SK-N-SH (cell line): ENCODE data around the gene BMPR1B. TPM values are rescaled to one million over a fixed set of nuclear protein-coding genes. Genes with fewer than 3 reads are reported as not detected.

Experiments used
- CTCF ChIA-PET: fragments of 300-600, 350-600 bp; formaldehyde crosslinking; extraction: SDS; loops from one replicate; lab custom pipeline; 2021; lab: Yijun Ruan, JAX
- POLR2A ChIA-PET: fragments of 350-600 bp; sonication (Branson Sonifier 250); formaldehyde crosslinking; extraction: SDS; loops from one replicate; lab custom pipeline; 2020; ENCODE audit warnings: antibody characterized with exemption, inconsistent platforms; lab: Yijun Ruan, JAX
- DNase-seq: peaks from one replicate; pipeline ENCODE4 v3.0.0; 2012
- H2AFZ ChIP-seq: fragments of 200-600 bp; sonication (generic); 2 replicates; pipeline ENCODE4 v1.8.1; 2016; ENCODE audit warnings: antibody characterized with exemption, mild to moderate bottlenecking, low read depth
- H3F3A ChIP-seq: fragments of 200-600 bp; sonication (generic); replicated peaks from 2 replicates; pipeline ENCODE3; 2016; ENCODE audit warnings: antibody characterized with exemption, mild to moderate bottlenecking; ENCODE audit not compliant: insufficient read depth
- H3K27ac ChIP-seq, 2 experiments: fragments of 200-500 bp in 1 of 2; fragments of 200-600 bp in 1 of 2; sonication (Bioruptor generic) in 1 of 2; sonication (generic), shearing (Covaris generic) in 1 of 2; 2 replicates each; pipeline versions ENCODE4 v1.5.1 to v1.6.1; 2014 to 2016; ENCODE audit warnings: low read depth in 2 of 2, inconsistent platforms in 1 of 2, low read length in 1 of 2, mild to moderate bottlenecking in 1 of 2, mixed read lengths in 1 of 2
- H3K27me3 ChIP-seq: fragments of 200-600 bp; sonication (generic), shearing (Covaris generic); 2 replicates; pipeline ENCODE4 v1.6.1; 2016; ENCODE audit warnings: mixed run types; ENCODE audit not compliant: insufficient read depth
- H3K36me3 ChIP-seq, 2 experiments: fragments of 200-500 bp in 1 of 2; fragments of 200-600 bp in 1 of 2; sonication (Bioruptor generic) in 1 of 2; sonication (generic) in 1 of 2; replicated peaks in 1 of 2; 2 replicates each; pipeline versions ENCODE3 to v1.5.1; 2014 to 2016; ENCODE audit warnings: low read length in 1 of 2, mild to moderate bottlenecking in 1 of 2; ENCODE audit not compliant: insufficient read depth in 2 of 2, control insufficient read depth in 1 of 2
- H3K4me1 ChIP-seq, 2 experiments: fragments of 200-500 bp in 1 of 2; fragments of 200-600 bp in 1 of 2; sonication (Bioruptor generic) in 1 of 2; sonication (generic), shearing (Covaris generic) in 1 of 2; 2 replicates each; pipeline versions ENCODE4 v1.5.1 to v1.6.1; 2014 to 2016; ENCODE audit warnings: low read depth in 1 of 2, low read length in 1 of 2, mixed run types in 1 of 2; ENCODE audit not compliant: insufficient read depth in 2 of 2, control insufficient read depth in 1 of 2
- H3K4me2 ChIP-seq: fragments of 200-600 bp; sonication (generic), shearing (Covaris generic); 2 replicates; pipeline ENCODE4 v1.6.1; 2017; ENCODE audit warnings: mixed run types
- H3K4me3 ChIP-seq, 2 experiments: fragments of 200-500 bp in 1 of 2; fragments of 200-600 bp in 1 of 2; sonication (Bioruptor generic) in 1 of 2; sonication (generic), shearing (Covaris generic) in 1 of 2; 2 replicates each; pipeline versions ENCODE4 v1.5.1 to v1.8.1; 2014 to 2016; ENCODE audit warnings: low read depth in 2 of 2, inconsistent platforms in 1 of 2, low read length in 1 of 2, mild to moderate bottlenecking in 1 of 2, mixed read lengths in 1 of 2, moderate library complexity in 1 of 2
- H3K79me2 ChIP-seq: fragments of 200-600 bp; sonication (generic); 2 replicates; pipeline ENCODE4 v1.8.1; 2017; ENCODE audit warnings: mild to moderate bottlenecking; ENCODE audit not compliant: insufficient read depth
- H3K9ac ChIP-seq: fragments of 200-600 bp; sonication (generic); 2 replicates; pipeline ENCODE4 v1.6.1; 2017; ENCODE audit warnings: mixed run types
- H3K9me2 ChIP-seq: fragments of 200-600 bp; sonication (generic); 2 replicates; pipeline ENCODE4 v1.6.1; 2017; ENCODE audit warnings: mixed run types
- H3K9me3 ChIP-seq: fragments of 200-600 bp; sonication (generic); 2 replicates; pipeline ENCODE4 v1.6.1; 2017; ENCODE audit warnings: mixed run types, mild to moderate bottlenecking, moderate library complexity
- H4K20me1 ChIP-seq: fragments of 200-600 bp; sonication (generic); 2 replicates; pipeline ENCODE4 v1.6.1; 2017; ENCODE audit warnings: mild to moderate bottlenecking, mixed run types; ENCODE audit not compliant: insufficient read depth
- CHD2 ChIP-seq: fragments of 150-350 bp; IDR thresholded peaks from 2 replicates; pipeline ENCODE4 v1.6.1; 2018; ENCODE audit warnings: low read length; ENCODE audit not compliant: partially characterized antibody
- ELF1 ChIP-seq: IDR thresholded peaks from 2 replicates; pipeline ENCODE4 v1.4.0; 2012
- GATA2 ChIP-seq: sonication (generic); formaldehyde crosslinking; IDR thresholded peaks from 2 replicates; pipeline ENCODE4 v1.5.0; 2020; ENCODE audit warnings: mild to moderate bottlenecking, missing genetic modification reagents
- RAD21 ChIP-seq: IDR thresholded peaks from 2 replicates; pipeline ENCODE4 v1.6.1; 2012; ENCODE audit warnings: mild to moderate bottlenecking, low read length
- RCOR1 ChIP-seq: fragments of 150-350 bp; IDR thresholded peaks from 2 replicates; pipeline ENCODE4 v1.6.1; 2017; ENCODE audit warnings: antibody characterized with exemption, low read length
- SIN3A ChIP-seq: IDR thresholded peaks from 2 replicates; pipeline ENCODE4 v1.6.1; 2012; ENCODE audit warnings: low read depth, mild to moderate bottlenecking, low read length, moderate library complexity, borderline replicate concordance
- SMC3 ChIP-seq: IDR thresholded peaks from 2 replicates; pipeline ENCODE4 v1.6.1; 2012; ENCODE audit warnings: low read depth, low read length, improper control_type of control experiment
- TAF1 ChIP-seq: IDR thresholded peaks from 2 replicates; pipeline ENCODE4 v1.6.1; 2012; ENCODE audit warnings: low read depth, mild to moderate bottlenecking, low read length, moderate library complexity, borderline replicate concordance
- TCF12 ChIP-seq: IDR thresholded peaks from 2 replicates; pipeline ENCODE4 v1.4.0; 2012
- TEAD4 ChIP-seq: IDR thresholded peaks from 2 replicates; pipeline ENCODE4 v1.4.0; 2012; ENCODE audit warnings: mild to moderate bottlenecking, borderline replicate concordance; ENCODE audit not compliant: insufficient read depth
- USF2 ChIP-seq: fragments of 150-350 bp; IDR thresholded peaks from 2 replicates; pipeline ENCODE4 v1.6.1; 2017; ENCODE audit warnings: antibody characterized with exemption, low read length, low read depth, borderline replicate concordance
- YY1 ChIP-seq: IDR thresholded peaks from 2 replicates; pipeline ENCODE4 v1.4.0; 2012; ENCODE audit warnings: low read depth, mild to moderate bottlenecking
- ZBTB33 ChIP-seq: IDR thresholded peaks from 2 replicates; pipeline ENCODE4 v1.4.0; 2012; ENCODE audit warnings: low read depth, borderline replicate concordance
- WGBS: methylation state at CpG from one replicate; pipeline ENCODE4 v1.1.6; 2017; ENCODE audit warnings: low lambda C conversion rate; 5-methylcytosine and 5-hydroxymethylcytosine counted together
- polyA plus RNA-seq, 3 experiments: library from polyadenylated mRNA; depleted of rRNA; stranded (reverse); fragments of >200 nt; gene quantifications; 2 replicates each; pipeline ENCODE4 v1.2.3, GENCODE V29; 2012
- TF ChIP-seq, protein P1 (sequence below): IDR thresholded peaks from 2 replicates; pipeline ENCODE4 v1.4.0; 2012; ENCODE audit warnings: low read depth
- TF ChIP-seq, protein P2 (sequence below): IDR thresholded peaks from 2 replicates; pipeline ENCODE4 v1.4.0; 2012; ENCODE audit warnings: low read depth, borderline replicate concordance
- TF ChIP-seq, protein P3 (sequence below): IDR thresholded peaks from 2 replicates; pipeline ENCODE4; 2012

BMPR1B gene
- polyA plus RNA-seq, 1 of the 3 experiments (the other 2 are of a cell fraction): 0.16 TPM

DNA sequence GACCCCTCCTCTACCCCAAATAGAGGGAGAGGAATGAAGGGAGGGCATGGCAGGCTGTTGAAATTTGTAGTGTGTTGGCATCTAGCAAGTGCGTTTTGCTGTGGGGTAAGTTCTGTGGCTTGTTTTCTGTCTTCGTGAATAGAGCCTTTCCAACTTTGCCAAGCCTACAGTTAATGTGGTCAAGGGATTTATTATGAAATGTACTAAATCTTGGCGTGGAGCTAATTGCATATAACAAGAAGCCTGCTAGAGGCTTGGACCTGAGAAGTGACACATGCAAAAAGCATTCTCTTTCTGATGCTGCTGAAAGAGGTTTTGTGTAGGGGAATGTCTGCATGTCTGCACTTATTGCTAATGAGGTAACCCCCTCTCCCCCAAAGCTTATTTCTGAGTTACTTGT lies 132.2 kb downstream of the BMPR1B start:
- ChIA-PET POLR2A (no interaction called here), CTCF (no interaction called here)
- H3K4me2 ChIP-seq: no peak overlapping the region
- TF ChIP-seq SIN3A: no peak
- TF ChIP-seq CHD2: no peak
- TF ChIP-seq ZBTB33: no peak
- TF ChIP-seq, protein P1, sequence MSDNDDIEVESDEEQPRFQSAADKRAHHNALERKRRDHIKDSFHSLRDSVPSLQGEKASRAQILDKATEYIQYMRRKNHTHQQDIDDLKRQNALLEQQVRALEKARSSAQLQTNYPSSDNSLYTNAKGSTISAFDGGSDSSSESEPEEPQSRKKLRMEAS: no peak
- no peak for TF ChIP-seq RCOR1
- TF ChIP-seq YY1: no peak
- TF ChIP-seq TAF1: no peak
- TF ChIP-seq SMC3: no peak
- TF ChIP-seq, protein P2, sequence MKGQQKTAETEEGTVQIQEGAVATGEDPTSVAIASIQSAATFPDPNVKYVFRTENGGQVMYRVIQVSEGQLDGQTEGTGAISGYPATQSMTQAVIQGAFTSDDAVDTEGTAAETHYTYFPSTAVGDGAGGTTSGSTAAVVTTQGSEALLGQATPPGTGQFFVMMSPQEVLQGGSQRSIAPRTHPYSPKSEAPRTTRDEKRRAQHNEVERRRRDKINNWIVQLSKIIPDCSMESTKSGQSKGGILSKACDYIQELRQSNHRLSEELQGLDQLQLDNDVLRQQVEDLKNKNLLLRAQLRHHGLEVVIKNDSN: no peak
- TF ChIP-seq TEAD4: no peak
- no peak for TF ChIP-seq RAD21
- TF ChIP-seq USF2: no peak
- TF ChIP-seq TCF12: no peak
- no peak for TF ChIP-seq GATA2 (CRISPR knock-in tag)
- TF ChIP-seq, protein P3, sequence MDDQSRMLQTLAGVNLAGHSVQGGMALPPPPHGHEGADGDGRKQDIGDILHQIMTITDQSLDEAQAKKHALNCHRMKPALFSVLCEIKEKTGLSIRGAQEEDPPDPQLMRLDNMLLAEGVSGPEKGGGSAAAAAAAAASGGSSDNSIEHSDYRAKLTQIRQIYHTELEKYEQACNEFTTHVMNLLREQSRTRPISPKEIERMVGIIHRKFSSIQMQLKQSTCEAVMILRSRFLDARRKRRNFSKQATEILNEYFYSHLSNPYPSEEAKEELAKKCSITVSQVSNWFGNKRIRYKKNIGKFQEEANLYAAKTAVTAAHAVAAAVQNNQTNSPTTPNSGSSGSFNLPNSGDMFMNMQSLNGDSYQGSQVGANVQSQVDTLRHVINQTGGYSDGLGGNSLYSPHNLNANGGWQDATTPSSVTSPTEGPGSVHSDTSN: no peak
- TF ChIP-seq ELF1: no peak
- H3F3A ChIP-seq: no peaks in the 10 kb centered on the region
- no peaks in the 10 kb centered on the region for H3K27me3 ChIP-seq
- H3K36me3 ChIP-seq: no peaks in the 10 kb centered on the region
- 88% methylated on average over 3 of the region's 3 CpGs for WGBS
- H2AFZ ChIP-seq: no peak overlapping the region
- no peak overlapping the region for H3K27ac ChIP-seq
- H3K9ac ChIP-seq: no peak overlapping the region
- no peaks in the 10 kb centered on the region for H3K9me2 ChIP-seq
- H3K4me1 ChIP-seq: no peaks in the 10 kb centered on the region
- no peak for DNase-seq
- no peaks in the 10 kb centered on the region for H3K9me3 ChIP-seq
- no peaks in the 10 kb centered on the region for H4K20me1 ChIP-seq
- H3K79me2 ChIP-seq: no peaks in the 10 kb centered on the region
- no peak overlapping the region for H3K4me3 ChIP-seq
